ENCODE data around the gene RPP25L. TPM values are rescaled to one million over a fixed set of nuclear protein-coding genes. Genes with fewer than 3 reads are reported as not detected.

RPP25L gene
- total RNA-seq, 1 donor from 2014 or later, result 15.3 TPM

DNA sequence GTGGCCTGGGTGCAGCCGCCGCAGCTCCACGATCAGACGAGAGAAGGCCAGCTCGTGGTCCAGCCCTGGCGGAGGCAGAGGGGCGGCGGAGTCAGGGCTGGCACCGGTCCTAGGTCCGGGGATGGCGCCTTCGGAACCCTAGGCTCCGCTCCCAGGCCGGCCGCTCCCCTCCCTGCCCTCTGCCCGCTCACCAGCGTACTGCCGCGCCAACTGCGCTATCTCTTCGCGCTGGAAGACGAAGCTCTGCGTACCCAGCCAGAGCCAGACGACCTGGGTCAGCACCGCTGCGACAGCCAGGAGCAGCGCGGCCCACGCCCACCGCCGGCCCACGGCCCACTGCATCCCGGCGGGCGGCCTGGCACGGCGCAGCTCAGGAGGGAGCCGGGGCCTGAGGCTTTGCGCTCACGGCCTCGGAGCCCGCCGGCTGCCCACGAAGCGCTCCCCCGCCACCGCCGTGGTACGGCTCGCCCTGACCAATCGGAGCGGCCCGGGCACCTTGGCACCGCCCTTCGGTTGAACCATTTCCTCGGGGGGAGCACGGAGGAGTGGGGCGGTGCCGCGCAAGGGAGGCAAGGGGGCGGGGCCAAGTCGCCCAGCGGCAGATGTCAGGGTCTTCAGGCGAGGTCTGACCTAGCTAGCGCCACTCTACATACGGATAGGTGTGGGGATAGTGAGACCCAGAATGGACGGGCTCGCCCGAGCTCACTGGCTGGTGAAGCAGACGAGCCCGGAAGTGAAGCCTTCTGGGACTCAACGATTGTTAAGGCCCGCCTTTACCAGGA lies 25.6 kb upstream of the RPP25L start, which contains the start of gene SIGMAR1:
SIGMAR1 (minus strand) TSS at position 432 of the 782 bp plus-strand sequence; CDS start at position 342, 90 bp downstream.
- peak; percentile 97 for DNase-seq

DNA sequence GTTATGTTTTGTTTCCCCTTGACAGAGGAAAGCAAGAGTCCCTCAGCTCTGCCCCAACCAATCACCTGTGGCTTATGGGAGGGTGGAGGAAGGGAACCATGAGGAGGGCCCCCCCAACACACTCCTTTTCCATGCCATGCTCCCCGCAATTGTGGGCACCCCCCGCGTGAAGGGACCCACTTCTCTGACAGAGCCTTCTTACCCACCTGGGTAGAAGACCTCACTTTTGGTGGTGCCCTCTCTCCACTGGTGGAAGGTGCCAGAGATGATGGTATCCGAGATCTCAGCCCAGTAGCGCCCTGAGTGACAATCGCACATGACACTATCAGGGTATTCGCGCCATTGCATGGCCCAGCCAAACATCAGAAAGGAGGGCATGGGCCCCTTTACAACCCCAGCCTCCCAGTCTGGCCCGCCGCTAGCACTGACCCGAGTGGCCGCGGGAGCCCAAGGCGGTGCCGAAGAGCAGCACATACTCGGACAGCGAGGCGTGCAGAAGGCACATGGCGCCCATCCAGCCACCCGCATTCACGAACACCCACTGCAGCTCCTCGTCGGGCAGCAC lies 25.0 kb upstream of the RPP25L start:
- peak; percentile 25 for DNase-seq

DNA sequence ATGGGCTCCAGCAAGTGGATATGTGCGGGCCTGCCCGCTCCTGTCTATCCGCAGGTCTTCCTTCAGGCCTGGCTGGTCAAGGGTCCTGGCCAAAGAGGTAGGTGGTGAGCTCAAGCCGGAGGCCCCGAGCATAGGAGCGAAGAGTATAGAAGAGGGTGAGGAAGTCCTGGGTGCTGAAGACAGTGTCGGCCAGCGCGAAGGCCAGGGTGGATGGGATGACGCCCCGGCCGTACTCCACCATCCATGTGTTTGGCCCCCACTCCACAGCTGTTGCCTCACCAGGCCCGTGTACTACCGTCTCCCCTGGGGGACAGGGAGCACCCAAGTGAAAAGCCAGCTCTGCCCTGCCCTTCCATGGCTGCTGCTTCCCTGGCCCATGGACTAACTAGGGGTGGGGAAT lies 23.7 kb upstream of the RPP25L start:
- DNase-seq, result no peak

DNA sequence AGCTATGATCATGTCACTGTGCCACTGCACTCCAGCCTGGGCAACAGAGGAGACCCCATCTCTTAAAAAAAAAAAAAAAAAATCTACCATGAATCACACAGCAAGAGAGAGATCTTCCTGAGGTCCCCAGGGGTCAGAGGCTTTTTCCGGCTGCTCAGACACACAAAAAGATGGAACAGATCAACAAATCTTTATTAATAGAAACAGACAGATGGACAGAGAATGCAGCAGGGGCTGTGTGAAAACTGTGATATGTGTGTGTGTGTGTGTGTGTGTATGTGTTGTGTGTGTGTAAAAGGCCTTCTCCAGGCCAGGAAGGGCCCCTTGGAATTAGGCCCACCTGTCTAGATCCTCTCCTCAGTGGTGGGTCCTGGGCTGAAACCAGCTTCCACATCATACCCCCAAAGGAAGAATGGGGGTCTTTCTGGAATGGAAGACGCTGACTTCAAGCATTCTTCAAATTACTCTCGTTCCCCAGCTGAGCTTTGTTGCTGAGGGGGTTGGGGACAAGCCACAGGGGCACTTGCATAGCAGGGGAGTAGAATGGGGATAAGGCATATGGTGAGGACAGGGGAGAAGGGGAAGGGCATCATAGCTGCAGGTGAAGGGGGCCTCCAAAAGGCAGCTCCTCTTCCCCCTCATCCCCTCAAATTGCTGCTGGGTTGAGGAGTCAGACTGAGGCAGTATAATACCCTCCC lies 22.8 kb upstream of the RPP25L start:
- DNase-seq, result no peak

DNA sequence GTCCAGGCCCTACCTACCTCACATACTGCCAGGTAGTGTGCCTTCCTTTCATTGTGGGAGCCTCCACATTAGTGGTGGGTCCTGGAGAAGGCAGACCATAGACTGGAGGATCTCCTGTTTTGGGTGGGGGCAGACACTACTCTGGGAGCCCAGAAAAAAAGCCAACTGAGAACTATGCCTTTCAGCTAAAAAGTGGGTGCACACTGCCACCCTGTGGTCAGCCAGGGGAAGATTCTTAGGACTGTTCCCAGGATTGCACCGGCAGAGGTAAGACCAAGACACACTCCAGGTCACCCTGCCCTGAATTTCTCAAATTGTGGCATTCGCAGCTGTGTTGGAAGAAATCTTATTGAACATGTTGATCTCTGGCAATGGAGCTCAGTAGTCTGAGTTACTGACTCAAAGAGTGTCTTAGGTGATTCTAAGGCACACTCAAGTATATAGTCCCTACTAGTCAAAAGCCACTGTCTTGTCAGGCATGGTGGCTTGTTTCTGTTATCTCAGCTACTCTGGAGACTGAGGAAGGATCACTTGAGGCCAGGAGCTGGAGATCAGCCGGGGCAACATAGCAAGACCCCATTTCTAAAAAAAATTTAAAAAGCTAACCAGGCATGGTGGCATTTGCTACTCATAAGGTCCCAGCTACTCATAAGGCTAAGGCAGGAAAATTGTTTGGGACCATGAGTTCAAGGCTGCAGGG lies 22.1 kb upstream of the RPP25L start:
- peak; percentile 80 for DNase-seq

DNA sequence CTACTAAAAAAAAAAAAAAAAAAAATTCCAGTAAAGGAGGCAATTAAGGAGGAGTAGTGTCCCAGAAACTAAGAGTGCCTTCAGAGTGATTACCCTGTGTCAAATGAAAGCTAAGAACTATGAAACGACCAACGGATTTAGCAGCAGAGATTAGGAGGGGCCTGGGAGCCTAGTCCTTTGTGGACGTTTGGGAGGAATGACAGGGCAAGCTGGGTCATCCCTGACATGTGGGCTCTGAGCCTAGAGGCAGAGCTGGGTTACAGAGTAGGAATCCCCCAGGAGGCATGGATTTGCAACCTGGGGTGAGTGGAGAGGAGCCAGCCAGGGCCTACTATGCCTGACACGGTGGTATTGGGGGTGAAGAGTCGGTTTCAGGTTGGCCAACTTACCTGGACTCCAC lies 21.3 kb upstream of the RPP25L start:
- no peak for DNase-seq

DNA sequence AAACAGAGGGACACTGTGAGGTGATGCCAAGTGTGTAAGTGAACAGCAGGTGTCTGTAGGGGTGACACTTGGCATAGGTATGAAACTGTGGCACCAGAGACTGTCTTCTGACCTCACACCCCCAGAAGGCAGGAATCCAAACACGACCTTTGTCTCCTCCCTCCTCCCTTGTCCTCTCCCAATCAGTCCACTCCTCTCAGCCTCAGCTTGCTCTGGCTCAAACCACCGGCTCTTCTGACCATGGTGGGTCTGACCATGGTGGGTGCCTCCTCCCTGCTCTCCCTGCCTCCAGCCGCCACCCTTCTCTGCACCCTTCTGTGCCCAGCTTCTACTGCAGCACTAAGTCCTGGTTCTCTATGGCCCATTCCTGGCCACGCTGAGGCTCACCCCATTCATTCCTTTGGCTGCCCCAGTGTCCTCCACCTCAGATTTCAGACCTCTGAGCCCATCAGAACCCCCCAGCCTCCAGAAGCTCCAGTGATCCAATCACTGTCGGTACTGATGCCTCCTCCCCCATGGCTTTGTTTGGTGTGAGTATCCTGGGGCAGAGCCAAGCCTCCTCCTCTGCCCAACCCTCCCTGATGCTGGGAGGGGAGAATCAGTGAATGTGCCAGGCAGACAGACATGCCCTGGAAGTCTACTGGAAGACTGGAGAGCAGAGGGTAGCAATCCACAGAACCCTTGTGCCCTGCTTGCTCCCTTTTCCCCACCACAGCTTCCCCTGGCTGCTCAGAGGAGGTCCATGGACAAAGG lies 18.7 kb upstream of the RPP25L start:
- DNase-seq, result no peak

DNA sequence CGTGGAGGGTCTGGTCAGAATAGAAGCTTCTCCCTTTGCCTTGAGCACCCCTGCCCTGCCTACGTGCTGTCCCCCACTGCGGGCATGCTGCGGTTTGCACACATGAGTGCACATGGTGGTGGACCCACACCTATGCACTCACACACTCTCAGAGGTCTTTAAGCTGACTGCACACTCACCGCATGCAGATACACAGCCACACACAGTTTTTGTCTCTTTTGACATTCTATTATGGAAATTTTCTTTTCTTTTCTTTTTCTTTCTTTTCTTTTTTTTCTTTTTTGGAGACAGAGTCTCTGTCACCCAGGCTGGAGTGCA lies 17.6 kb upstream of the RPP25L start:
- no peak for DNase-seq

DNA sequence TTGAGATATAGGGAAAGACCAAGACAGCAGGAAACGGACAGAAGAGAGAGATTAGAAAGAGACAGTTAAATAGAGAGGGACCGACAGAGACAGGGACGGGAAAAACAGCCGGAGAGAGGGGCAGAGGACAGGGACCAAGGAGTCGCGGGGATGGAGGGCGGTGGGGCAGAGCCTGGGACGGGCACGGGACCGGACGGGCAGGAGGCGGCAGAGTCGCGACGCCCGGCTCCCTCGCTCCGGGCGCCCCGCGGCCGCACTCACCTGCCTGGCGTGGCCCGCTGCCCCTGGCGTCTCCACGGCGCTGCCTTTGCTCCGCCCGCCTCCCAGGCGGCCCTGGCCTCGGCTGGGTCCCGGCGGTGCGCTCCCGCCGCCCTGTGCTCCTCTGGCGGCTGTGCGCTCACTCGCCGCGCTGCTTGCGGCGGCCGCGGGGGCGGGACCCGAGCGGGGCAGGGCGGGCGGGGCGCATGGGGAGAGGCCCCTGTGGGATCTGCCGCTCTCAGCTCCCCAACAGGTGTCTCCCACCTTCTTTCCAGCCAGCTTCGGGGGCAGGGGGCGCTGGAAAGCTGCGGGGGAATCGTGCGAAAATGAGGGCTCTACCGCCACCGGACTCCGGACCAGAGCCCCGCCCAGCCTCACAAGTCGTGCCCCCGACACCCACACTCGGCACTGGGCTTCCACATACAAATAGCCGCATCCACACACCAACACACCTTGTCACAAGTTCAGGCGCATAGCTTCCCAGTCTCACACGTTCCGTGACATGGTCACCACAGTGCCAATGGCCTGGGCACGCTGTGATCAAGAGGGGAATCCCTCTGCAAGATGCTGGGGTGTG lies 17.0 kb upstream of the RPP25L start, which contains the start of gene ARID3C:
ARID3C (minus strand) TSS at position 411 of the 835 bp plus-strand sequence. CDS start 1,052 bp downstream, outside the sequence.
- DNase-seq, result no peak

DNA sequence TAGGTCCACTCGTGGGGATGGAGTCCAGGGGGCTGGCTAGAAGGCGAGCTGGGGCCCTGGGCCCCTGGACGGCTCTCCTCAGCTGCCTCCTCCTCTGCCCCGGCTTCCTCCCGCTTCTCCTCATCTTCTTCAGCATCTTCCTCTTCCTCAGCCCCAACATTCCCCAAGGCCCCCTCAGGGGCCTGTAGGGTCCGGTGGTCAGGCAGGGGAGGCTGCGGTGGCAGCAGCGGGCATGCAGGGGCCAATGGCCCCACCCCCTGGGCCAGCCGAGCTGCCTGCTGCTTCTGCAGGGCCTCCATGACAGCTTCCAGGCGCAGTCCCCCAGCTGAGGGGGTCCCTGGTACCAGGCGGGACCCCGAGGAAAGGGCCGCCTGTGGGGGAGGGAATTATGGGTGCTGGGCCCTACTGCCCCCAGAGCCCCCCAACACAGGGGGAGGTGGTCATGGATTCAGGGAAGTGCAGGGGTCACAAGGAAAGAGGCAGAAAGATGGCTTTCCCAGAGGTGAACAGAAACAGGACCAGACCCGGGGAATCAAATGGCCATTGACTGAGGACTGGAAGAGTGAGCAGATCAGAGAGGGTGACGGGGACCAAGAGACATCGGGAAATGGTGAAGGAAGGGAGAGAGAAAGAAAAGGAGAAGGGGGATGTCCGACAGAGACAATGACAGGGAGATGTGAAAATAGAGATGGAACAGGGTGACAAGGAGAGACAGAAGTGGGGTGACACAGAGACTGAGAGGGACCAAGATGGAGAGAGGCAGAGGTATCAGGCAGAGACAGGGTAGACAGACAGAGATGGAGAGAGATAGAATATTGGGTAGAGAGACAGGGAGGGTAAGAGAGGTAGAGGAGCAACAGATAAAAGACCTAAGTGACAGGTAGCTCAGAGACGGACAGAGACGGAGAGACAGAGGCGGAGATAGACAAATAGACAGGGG lies 16.1 kb upstream of the RPP25L start:
- no peak for DNase-seq

DNA sequence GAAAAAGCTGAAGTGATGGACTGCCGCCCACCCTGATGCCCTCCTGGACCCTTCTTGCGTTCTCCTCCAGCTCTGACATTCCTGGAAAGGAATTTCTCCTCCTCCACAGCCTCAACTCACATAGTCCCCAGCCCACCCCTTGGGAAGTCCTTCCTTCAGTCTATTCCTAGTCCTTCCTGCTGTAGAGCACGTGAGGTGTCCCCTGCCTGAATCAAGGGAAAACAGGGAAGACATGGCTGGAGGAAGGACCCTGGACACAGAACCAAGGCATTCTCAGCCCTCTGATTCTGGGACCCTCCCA lies 13.2 kb upstream of the RPP25L start:
- no peak for DNase-seq

DNA sequence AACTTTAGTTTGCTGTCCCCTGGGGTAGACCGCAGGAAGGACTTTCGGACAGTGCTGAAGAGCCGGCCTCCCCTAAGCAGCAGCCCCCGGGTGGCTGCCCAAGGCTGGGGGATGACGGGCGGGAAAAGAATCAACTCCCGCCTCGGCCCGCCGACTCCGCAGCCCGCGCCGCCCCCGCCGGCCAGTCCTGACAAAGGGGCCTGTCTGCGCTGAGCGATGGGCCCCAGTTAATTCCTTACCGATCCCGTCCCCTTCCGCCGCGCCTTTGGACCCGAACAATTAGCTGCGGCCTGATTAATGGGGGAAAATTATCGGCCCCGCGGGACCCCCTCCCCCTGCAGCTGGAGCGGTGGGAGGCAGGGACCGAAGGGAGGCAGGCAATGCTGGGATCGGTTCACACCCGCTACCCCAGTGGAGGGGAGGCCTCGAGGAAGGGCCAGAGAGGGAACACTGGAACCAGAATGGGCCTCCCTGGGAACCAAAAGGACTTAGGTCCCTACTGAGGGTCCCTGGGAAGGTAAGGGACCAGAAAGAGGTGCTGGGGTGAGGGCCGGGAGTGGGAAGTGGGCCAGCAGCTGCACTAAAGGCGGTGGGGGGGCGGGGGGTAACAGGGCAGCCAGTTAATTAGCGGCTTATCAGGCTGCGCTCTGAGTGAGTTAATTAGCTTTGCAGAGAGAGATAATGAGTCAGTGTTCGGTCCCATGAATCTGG lies 12.7 kb upstream of the RPP25L start:
- no peak for DNase-seq

DNA sequence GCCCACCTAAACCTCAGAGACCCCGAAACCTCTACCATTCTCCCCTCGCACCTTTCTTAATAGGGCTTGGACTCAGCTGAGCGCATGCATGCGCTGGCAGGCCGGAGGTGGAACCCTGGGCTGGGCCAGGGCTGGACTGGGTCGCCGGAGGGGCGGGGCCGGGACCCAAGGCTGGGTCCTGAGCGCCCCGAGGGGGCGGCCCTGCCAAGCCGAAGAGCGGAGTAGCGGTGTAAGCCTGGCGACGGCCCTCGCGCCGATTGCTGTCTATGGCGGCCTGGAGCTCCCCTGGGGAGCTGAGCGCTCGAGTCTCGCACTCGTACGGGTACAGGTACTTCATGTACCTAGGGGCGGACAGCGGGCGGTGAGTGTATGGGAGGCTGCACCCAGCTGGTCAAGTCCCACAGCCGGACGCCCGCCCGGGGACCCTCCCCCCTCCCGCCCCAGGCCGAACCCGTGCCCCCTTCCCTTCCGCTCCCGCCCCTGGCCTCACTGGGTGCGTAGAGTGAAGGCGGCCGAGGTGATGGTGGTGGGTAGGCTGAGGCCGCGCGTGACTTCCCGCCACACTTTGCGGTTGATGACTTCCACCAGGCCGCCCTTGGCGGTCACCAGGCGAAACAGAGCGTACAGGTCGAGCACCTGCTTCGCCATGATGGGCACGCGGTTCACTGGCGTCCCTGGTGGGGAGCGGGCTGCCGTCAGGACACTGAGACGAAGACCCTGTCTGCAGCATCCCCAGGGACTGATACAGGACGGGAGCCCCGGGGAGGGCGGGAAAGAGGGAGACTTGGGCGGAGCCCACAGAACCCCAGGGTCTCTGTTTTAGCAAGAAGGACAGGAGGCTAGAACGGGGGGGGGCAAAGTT lies 11.7 kb upstream of the RPP25L start:
- DNase-seq, result no peak

DNA sequence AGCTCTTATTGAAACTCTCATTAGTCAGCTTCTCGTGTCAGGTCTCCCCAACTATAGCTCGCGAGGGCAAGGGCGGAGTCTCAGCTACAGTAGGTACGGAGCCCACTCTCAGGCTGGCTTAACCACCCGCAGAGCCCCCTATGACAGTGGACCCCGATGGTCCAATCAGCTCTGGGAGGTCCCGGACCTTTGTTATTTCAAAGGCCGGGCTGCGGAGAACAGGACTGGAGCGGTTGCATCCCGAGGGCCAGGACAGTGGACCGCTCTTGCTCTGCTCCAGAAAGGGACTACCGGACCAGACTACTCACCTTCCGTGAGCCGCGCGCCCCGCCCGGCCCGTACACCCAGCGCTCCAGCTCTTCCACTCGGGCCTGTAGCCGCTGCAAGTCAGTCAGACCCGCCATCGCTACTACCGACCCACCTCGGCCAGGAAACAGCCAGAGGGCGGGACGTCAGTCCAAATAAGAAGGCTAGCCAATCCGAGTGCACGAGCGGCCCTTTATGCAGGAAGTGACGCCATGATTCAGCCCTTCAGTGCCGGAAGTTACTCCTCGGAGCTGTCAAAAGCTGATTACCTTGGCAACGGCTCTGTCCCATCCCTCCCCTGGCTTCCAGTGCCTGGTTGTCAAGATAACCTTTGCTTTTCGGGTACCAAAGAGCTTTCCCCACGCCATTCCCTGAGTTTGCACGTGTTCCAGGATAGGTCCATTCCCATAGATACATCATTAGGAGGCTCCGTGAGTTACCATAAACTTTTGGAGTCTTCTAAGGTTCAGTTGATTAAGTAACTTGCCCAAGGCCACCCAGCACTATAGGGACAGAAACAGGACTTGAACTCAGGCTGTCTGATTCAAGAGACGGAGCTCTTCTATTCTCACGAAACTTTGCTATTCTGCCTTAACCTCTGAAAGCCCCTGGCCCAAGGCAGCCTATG lies 8.4 kb upstream of the RPP25L start, which contains the start of gene DCTN3:
DCTN3 (minus strand) TSS at position 435 of the 934 bp plus-strand sequence; CDS start at position 404, 31 bp downstream.
- peak; percentile 97 for DNase-seq

DNA sequence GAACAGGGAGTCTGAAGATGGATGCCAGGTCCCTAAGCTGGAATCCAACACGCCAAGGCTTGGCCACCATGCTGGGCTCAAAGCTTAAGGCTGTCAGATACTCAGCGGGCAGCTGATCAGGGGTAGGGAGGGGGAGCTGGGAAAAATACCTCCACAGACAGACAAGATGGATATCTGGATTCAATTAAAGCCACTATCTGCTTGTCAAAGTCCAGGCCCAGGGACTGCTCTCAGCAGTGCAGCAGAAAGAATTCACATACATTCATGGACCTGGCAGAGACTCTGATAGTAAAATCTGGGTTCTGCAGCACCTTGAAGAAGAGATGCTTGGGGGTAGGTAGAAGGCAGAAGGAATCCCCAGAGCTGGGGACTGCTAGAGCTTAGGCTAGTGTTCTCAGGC lies 3.2 kb upstream of the RPP25L start:
- DNase-seq, result no peak

DNA sequence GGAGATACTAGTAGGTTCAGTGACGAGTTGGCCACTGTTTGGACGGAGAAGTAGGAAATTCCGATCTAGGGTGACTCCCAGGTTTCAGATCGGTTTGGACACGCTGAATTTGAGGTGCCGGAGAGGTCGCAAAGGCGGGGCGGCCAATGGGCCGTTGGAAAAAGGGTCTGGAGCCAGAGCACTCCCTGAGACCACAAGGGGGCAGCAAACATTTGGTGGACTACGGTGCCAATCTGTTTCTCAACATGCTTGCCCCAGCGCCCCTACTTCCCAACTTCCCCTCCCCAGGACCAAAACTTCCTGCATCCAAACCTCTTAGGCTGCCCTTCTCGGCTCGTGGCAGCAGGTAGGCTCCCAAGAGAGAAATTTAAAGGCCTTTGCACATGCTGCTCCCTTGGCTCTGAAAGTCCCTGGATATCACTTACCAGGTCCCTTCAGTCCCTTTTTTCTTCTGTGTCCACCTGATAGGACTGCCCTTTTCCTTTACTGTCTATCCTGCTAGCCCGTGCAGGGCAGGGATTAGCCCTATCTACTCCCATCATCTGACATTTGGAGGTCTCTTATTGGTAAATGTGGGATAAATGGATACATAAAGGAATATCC lies 992 bp upstream of the RPP25L start:
- DNase-seq, result peak; percentile 91
